ENCODE data around the gene ANO1.

Gene ANO1

DNA sequence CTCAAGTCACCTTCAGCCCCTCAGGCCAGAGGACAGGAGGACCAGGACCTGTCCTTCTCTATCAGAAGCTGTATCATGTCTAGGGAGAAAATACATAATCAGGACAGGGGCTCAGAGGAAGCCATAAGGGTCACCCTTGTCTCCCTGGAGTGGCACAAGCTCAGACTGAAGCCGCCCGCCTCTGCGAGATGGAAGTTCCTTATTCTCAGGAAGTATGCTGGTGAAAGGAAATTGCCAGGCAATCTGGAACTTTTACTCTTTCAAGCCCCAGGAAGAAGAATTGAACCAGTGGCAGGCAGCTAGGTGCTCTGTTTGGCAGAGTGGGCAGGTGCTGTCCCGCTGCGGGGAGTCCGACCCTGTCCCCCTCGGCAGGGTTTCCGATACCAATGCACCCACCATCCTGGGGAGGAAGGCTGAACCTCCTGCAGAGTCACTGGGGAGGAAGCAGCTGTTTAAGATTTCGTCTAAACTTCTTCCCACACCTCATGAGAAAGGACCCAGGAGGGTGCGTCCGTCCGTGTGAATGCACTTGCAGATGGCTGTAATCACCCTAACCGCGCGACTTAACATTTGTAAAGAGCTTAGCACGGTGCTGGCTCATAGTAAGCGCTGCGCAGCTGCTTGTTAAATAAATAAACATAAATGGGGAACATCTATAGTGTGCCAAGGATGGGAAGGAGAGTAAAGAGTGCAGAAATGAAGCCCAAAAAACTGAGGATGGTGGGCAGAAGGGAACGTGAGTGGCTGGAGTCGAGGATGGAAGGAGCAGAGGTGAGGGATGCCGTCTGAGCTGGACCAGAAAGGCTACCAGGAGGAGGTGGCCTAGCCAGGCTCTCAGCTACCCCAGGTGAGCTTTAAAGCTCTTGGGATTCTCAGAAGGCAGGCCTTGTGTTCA is 5.0 kb upstream of the ANO1 start:
- DNase-seq (ENCODE audit: low read depth): no peak

DNA sequence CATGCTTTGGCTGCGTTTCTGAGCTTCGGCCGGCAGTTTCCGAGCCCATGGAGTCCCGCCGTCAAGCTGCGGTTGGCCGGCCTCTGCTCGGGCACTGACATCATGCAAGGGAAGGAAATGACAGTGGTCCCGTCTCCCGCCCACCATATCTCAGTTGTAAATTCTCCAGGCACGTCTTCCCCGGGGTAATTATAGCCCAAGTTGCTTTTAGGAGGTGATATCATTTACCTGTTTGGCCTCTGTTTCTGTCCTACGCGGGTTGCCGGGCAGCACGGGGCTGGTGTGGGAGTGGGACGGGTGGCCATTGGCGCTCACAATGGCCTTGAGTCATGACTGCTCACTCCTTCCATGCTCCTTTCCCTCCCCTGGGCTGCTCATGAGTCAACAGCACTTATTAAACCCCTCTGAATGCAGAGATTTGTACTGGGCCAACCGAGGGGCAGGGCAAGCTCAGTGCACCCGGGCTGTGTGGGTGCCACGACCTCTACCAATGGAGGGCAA is 4.2 kb upstream of the ANO1 start:
- DNase-seq (ENCODE audit: low read depth): no peak

DNA sequence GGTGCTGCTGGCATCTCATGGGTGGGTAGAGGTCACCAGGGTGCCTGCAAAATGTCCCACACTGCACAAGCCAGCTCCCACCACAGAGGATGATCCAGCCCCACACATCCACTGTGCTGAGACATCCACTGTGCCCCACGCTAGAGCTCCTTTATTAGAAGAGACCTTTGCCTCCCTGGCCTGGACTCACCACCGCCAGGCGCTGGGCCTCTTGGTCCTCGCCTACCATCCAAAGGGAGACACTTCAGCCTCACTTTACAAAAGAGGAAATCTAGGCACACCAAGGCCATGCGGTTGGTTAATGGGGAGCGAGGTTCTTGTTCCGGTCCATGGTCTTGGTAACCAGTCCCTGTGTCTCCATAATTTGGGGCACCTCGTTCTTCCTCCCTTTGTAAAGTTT is 3.4 kb upstream of the ANO1 start:
- DNase-seq (ENCODE audit: low read depth): no peak

DNA sequence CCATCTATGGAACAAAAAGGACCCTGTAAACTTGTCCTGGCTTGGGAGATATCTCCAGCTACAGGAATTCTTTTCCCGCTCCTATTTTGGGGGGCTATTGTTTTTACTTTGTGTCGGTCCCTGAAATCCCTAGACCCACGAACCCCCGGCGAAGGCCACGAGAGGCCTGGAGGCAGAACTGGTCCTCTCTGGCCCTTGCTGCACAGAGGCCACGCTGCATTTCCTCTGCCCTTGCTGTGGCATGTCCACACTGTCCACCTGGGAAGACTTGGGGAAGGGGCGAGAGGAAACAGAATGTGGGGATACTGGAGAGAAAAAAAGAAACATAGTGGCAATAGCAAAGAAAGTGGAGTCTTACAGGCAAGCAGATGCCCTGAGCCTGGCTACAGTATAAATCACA is 2.3 kb upstream of the ANO1 start:
- DNase-seq (ENCODE audit: low read depth): no peak

DNA sequence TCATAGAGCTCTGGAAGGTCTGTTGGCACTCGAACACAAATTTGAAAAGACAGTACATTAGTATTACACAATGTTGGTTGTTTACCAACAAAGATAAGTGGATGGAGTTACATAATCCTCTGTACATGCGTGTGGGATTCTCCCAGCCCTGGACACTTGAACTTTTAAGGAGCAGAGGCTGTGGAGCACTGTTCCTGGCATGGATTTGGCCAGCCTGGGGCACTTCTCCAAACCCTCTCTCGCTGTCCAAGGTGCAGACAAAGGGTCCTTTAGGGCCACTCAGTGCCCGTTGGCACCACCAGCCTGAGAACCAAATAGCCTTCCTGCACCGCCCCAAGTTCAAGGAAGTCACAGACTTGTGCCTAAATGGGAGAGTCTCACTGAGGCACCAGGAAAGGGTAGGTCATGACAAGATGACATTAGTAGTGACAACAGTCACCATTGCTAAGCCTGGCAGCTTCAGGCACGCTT is 1.6 kb upstream of the ANO1 start:
- DNase-seq (ENCODE audit: low read depth): no peak

DNA sequence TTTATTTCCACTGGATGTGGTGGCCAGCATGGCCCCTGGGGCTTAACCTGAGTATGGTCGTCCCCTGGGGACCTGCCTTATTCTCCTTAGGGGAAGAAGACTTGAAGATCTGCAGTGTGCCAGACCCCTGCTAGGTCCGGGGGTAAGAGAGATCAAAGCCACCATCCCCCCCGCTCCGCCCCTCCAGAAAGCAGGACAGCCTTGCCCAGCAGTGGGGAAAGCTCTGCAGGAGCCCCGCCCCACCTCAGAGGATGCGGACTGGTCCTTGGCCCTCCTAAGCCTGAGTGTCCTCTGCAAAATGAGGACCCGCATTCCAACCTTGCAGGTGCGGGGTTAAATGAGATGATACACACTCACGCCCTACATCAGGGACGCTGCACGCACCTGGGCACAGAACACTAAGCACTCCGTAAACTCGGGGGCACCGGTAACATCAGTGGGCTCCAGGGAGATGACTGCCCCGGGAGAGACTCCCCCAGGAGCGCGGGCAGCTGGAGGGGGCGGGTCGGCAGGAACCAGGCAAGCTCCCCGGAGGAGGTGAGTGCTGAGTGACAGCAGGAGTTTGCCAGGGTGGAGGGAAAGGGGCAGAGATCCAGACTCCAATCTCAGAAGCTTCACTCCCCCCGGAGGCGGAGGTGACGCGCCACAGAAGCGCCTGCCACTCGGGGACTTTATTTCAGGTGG is 564 bp upstream of the ANO1 start:
- DNase-seq (ENCODE audit: low read depth): no peak

DNA sequence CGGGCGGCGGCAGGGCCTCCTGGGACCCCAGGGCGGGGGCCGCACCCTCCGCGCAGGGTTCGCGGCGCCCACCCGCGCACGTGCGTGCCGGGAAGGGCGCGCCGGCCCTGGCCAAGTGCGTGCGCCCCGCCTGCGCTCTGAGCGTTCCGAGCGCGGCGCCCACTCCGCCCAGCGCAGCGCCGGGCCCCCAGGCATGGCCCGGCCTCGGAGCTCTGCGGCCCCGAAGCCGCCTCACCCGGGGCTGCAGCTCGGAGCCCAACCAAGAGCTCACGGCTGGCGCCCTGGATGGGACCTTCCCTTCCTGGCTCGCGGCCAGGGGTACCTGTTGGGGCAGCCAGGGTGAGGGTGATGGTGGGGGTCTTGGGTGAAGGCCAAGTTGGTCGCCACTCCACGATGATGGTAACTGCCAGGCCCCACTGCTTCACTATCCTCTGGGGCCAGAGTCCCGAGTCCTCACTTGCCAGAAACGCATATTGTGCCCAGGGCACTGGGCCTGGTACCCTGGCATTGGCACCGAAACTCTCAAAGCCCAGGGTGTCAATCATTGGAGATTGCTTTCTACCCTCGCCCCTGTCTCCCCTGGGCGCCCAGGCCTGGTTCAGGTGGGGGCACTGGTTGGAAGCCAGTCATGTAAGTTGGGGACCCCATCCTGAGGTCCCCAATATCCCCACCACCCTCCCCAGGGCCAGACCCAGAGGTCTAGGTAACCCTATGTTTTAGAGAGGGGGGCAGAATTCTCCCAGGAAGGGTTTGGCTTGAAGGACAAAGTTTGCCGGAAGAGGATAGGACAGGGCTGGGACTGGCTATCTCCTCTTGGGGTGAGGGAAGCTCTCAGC is 882 bp downstream of the ANO1 start:
- no peak for DNase-seq (ENCODE audit: low read depth)

DNA sequence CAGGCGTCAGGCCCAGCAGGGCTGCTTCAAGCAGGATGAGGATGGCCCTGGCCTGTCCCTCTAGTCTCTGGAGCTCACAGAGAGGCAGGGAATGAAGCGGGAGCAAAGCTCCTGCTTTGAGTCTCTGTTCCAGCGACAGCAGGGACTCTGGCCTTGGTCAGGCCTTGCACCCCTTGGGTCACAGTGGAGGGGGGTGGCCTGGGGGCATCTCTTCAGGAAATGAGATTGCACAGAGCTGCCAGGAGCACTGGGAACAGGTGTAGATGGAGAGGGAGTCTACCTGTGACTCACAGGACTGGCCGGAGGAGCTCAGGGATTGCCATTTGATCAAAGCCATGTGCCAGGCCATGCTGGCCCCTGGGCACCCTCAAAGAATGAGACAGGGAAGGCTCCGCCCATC is 1.6 kb downstream of the ANO1 start:
- DNase-seq (ENCODE audit: low read depth): no peak

DNA sequence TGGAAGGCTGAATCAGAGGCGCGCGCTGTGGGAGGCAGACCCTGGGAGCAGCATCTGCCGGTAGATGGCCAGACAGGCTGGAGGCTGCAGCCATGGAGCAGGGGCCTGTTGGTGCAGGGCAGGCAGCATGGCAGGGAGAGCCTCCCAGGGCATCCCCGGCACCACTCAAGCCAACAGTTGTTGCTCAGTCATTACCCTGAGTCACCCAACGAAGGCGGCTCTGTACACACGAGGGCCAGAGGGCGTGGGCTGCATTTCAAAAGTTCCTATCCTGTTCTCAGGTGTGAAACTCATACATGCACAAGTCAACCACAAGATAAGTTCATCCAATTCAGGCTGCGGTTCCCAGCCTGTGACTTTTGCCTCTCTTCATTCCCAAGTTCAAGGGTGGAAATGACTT is 2.6 kb downstream of the ANO1 start:
- DNase-seq (ENCODE audit: low read depth): no peak

DNA sequence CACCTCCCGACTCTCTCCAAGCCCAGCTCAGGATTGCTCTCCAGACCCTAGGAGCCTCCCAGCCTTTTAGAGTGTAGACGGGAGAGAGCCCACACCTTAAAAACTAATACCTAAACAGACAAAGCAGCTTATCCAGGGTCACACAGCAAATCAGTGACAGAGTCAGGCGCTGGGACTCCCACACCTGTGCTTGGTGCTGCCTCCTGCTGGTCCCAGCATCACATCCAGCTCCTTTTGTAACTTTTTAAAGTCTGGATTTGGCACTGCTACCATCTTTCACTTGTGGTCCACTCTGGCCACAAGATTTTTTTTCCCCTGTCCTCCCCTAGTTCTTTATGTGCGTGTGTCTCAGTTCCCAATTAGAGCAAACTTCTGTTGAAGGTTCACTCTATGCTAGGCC is 4.7 kb downstream of the ANO1 start:
- DNase-seq (ENCODE audit: low read depth): no peak

DNA sequence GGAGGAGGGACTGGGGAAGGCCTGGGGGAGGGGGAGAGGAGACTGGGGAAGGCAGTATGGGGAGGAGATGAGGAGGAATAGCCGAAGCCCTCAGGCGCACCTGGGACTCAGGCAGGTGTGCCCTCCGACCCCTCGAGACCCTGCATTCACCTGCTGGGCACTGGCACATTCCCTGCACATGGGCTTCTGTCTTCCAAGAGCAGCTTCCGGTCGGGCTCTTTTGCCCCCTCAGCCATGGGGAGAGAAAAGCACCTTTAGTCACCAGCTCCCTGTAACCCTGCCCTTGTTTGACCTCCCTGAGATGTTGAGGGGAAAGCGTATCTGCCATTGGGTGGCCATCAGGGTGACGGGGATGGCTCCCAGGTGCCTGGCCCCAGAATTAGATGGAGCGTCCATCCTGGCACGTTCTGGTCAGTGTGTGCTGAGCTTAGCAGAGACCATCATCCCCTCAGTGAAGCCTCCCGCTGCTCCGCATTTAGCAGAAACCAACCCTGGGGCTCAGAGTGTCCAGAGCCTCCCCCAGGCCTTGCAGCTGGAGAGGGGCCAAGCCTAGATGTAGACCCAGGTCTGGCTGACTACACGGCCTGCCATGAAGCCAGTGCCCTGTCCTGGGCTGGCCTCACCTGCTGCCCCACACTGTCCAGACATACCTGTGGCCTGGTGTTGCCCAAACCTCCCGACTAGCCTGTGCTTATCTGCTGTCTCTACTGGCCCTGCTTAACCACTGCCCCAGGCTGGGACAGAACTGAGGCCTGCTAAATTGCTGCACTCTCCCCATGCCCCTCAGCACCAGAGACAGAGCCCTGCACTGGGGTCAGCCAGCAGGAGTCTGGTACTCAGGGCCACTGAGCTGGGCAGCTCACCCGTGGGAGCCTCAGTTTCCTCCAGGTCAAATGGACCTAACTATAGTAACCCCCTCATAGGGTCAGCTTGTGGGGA is 6.2 kb downstream of the ANO1 start:
- no peak for DNase-seq (ENCODE audit: low read depth)

DNA sequence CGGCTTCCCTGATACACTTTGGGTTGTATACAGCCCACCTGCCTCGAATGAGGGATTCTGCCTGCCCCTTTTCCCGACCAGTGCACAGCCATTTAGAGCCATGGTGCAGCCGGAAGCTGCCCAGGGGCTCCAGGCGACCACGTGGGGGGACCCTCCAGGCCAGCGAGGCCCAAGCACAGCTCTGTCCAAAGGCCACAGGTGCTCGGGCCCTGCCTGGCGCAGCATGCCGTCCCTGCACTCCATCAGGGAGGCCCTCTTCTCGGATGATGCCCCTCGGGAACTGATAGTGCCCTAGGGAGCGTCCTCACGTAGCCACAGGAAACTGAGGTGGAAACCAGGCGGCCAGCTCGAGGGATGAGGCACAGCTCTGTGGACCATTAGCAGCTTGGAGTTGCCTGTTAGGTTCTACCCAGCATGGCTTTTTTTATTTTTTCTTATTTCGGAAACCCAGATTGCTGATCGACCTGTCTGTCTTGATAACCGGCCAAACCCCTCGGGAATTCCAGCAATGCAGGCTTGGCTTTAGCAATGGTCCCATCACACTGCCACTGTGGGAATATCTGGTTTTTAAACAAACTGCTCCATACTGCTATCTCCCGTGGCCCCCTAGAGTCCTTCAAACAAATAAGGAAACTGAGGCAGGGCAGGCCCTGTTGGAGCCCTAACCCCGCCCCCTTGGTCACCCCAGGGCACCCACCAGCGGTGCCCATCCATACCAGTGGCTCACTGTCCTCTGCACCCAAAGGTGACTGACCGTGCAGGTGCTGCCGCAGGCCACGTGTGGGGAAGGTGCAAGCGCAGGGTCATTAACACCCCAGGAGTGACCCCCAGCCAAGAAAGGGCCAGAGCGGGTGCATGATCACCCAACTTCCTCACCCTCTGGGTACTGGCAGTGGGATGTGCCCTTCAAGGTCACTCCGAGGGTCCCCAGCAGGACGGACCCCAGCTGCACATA is 8.0 kb downstream of the ANO1 start:
- DNase-seq (ENCODE audit: low read depth): no peak

DNA sequence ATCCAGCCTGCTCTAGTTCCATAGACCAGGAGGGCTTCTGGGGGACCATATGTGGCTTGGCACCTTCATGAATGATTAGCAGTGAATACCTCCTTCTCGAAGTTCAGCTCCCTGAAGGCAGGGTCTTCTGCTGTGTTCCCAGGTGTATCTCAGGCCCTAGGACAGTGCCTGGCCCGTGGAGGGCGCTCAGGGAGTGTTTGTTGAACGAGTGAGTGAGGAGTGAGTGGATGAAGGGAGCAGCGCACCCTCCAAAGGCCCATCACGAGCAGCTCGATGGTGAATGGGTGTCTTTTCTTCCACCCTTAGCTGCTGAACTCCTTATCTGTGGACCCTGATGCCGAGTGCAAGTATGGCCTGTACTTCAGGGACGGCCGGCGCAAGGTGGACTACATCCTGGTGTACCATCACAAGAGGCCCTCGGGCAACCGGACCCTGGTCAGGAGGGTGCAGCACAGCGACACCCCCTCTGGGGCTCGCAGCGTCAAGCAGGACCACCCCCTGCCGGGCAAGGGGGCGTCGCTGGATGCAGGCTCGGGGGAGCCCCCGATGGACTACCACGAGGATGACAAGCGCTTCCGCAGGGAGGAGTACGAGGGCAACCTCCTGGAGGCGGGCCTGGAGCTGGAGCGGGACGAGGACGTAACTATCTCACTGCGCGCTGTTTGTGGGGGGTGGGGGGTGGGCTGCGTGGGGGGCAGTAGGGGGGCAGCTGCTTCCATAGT is 9.5 kb downstream of the ANO1 start:
- DNase-seq (ENCODE audit: low read depth): no peak

DNA sequence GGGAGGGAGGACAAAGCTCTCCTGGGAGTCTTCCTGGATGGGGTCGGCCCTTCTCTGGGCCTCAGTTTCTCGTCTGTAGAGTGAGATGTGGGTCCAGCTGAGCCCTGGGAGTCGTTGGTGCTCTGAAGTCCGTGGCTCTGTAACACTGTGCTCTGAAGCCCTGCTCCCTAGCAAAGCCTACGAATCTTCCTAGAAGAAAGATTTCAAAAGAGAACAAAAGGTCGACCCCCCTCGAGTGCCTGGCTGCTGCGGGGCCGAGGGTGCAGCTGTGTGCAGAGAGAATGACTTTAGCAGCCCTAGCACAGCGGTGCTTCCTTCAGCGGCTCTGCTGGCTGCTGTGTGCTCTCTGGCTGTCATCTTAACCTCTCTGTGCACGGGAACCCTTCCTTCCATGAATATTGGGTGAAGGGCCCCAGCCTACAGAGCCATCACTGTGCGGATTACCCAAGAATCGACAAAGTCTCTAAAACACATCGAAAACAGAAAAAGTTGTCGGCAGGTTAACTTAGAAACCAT is 10.7 kb downstream of the ANO1 start:
- no peak for DNase-seq (ENCODE audit: low read depth)

DNA sequence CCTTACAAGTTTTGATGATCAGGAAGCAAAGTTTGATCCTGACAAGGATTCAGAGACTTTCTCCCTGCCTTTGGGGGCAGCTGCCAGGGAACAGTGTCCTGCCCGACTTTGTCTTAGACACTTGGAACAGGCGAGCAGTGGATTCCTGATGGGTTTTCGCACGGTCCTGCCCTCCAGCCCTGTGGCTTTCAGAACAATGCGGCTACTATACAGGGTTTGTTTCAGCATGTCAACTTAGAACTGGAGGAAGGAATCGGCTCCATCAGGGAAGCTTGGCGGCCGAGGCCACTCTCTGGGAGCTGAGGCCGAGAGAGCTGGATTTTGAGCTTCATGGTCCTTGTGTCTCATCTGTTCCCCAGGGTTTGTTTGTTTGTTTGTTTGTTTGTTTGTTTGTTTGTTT is 11.5 kb downstream of the ANO1 start:
- no peak for DNase-seq (ENCODE audit: low read depth)

DNA sequence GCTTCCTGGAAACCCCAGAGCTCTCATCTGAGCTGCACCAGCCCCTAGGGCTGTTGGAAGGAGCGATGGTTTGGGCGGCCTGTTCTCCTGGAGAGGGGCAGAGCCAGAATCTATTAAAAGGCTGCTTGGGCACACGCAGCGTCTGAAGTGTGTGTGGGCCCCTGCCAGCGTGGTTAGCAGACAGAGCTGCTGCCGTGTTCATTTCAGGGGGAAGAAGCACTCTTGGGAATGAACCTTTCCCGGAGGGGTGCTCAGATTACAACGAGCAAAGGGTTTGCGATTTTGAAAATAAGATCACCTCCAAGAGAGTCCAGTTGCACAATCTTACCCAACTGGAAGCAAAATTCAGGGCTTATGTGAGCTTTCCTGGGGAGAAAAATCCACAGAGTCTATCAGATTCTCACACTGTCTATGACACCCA is 12.9 kb downstream of the ANO1 start:
- no peak for DNase-seq (ENCODE audit: low read depth)

DNA sequence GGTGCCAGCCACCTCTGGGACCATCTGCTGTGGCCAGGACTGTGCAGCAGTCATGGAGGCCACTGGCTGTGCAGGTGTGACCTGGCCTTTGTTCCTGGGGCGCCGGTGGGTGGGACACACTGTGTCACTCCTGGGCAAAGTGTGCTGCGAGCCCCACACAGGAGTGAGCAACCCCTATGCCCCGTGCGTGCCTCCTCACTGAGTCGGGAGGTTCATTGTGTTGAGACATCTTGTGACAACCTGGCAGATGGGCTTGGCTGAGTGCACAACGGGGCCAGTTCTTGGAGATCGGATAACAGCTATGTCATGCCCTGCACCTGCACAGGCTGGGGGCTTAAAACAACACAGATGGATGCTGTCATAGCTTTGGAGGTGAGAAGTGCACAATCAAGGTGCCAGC is 13.5 kb downstream of the ANO1 start:
- no peak for DNase-seq (ENCODE audit: low read depth)

DNA sequence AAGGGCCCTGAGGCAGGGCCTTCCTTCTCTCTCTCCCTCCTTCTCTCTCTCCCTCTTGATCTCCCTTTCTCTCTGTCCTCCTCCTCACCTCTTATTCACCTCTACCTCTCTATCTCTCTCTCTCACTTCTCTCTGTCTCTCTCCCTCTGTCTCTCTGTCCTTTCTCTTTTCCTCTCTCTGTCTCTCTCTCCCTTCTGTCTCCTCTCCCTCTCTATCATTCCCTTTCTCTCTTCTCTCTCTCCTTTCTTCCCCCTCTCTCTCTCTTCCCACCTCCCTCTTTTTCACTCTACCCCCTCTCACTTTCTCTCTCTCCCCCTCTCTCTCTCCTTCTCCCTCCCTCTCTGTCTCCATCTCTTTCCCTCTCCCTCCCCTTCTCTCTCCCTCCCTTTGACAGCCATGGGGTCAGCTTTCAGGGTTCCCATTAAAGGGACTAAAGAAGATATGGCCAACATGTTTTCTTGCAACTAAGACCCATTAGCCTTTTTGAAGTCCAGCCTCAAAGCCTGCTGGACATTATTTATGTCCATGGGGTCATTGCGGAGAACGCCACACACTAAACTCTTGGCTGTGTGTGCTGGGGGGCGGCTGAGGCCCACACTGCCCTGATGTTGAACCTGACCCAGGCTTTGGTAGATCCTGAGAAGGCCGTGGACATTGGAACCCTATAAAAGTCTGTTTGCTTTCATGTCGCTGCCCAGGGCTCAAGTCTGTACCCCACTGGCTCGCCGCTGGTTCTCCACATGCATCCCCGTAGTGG is 15.0 kb downstream of the ANO1 start:
- no peak for DNase-seq (ENCODE audit: low read depth)

All from activated T-cell treated with anti-CD3 and anti-CD28 coated beads for 1 hour (primary cell).